BE2C (cell line): Measurements from ENCODE around the gene KRT74.

Source experiments
- DNase-seq: peaks from one replicate; pipeline ENCODE4 v3.0.0-alpha.2; 2020
- H3K27me3 ChIP-seq: fragments of 250-450 bp; sonication (Bioruptor Pico); 2 replicates; pipeline ENCODE4 v1.5.1; 2020; ENCODE audit warnings: mild to moderate bottlenecking
- H3K36me3 ChIP-seq: fragments of 250-450 bp; sonication (Bioruptor Pico); 2 replicates; pipeline ENCODE4 v1.5.1; 2020; ENCODE audit warnings: mild to moderate bottlenecking
- H3K4me1 ChIP-seq: fragments of 250-450 bp; sonication (Bioruptor Pico); 2 replicates; pipeline ENCODE4 v1.5.1; 2020
- H3K4me3 ChIP-seq: 2 replicates; pipeline ENCODE4 v1.5.1; 2011; ENCODE audit warnings: low read depth, low read length
- H3K9me3 ChIP-seq: fragments of 250-450 bp; sonication (Bioruptor Pico); 2 replicates; pipeline ENCODE4 v1.5.1; 2020
- CTCF ChIP-seq: IDR thresholded peaks from 2 replicates; pipeline ENCODE4 v1.5.1; 2012; ENCODE audit warnings: mild to moderate bottlenecking, low read depth, low read length

Gene KRT74

GRCh38 chr12:52535574-52535973 is 38.1 kb downstream of the KRT74 start:
- DNase-seq: no peak
- no peaks in the 10 kb centered on the region for H3K36me3 ChIP-seq
- no peaks in the 10 kb centered on the region for H3K4me1 ChIP-seq
- no peak for TF ChIP-seq CTCF
- no peak overlapping the region for H3K4me3 ChIP-seq
- peaks cover 13% of the 10 kb centered on the region for H3K27me3 ChIP-seq
- no peaks in the 10 kb centered on the region for H3K9me3 ChIP-seq

- TF ChIP-seq CTCF: 0 out of 2 replicates have a peak, but pooled peaks have one; percentile 1
- no peak for DNase-seq
- Histone ChIP-seq H3K4me3 (no peak overlapping the region), H3K36me3 (no peaks in the 10 kb centered on the region), H3K27me3 (peaks cover 13% of the 10 kb centered on the region), H3K4me1 (no peaks in the 10 kb centered on the region), H3K9me3 (no peaks in the 10 kb centered on the region)
Observed at GRCh38 chr12:52534482-52534881, 39.2 kb downstream of the KRT74 start.

- H3K36me3 ChIP-seq: no peaks in the 10 kb centered on the region
- no peaks in the 10 kb centered on the region for H3K9me3 ChIP-seq
- no peak for TF ChIP-seq CTCF
- no peaks in the 10 kb centered on the region for H3K4me1 ChIP-seq
- no peak for DNase-seq
- peaks cover 13% of the 10 kb centered on the region for H3K27me3 ChIP-seq
- no peak overlapping the region for H3K4me3 ChIP-seq
Observed at GRCh38 chr12:52533686-52534470, 39.8 kb downstream of the KRT74 start.

GRCh38 chr12:52532636-52533035 is 41.0 kb downstream of the KRT74 start:
- Histone ChIP-seq H3K27me3 (peaks cover 13% of the 10 kb centered on the region), H3K4me3 (no peak overlapping the region), H3K4me1 (no peaks in the 10 kb centered on the region), H3K9me3 (no peaks in the 10 kb centered on the region), H3K36me3 (no peaks in the 10 kb centered on the region)
- TF ChIP-seq CTCF: no peak
- no peak for DNase-seq

- no peak for TF ChIP-seq CTCF
- DNase-seq: no peak
- H3K9me3 ChIP-seq: no peaks in the 10 kb centered on the region
- H3K27me3 ChIP-seq: peaks cover 13% of the 10 kb centered on the region
- H3K4me3 ChIP-seq: no peak overlapping the region
- no peaks in the 10 kb centered on the region for H3K36me3 ChIP-seq
- H3K4me1 ChIP-seq: no peaks in the 10 kb centered on the region
Observed at GRCh38 chr12:52531566-52532300, 41.9 kb downstream of the KRT74 start.

- no peaks in the 10 kb centered on the region for H3K9me3 ChIP-seq
- peaks cover 13% of the 10 kb centered on the region for H3K27me3 ChIP-seq
- DNase-seq: no peak
- no peak overlapping the region for H3K4me3 ChIP-seq
- H3K36me3 ChIP-seq: no peaks in the 10 kb centered on the region
- TF ChIP-seq CTCF: no peak
- no peaks in the 10 kb centered on the region for H3K4me1 ChIP-seq
Observed at GRCh38 chr12:52530905-52531304, 42.7 kb downstream of the KRT74 start.
